H1 (cell line): ENCODE data around the gene OLA1. TPM values are rescaled to one million over a fixed set of nuclear protein-coding genes. Genes with fewer than 3 reads are reported as not detected.

Experiments used
- CTCF ChIA-PET: fragments of 300-600 bp; sonication (Branson Sonifier 250); formaldehyde crosslinking; loops from one replicate; lab custom pipeline; 2021; ENCODE audit not compliant: partially characterized antibody; lab: Charles Lee
- POLR2A ChIA-PET: fragments of 300-600 bp; sonication (Branson Sonifier 250); formaldehyde crosslinking; loops from one replicate; lab custom pipeline; 2021; ENCODE audit warnings: inconsistent platforms; ENCODE audit not compliant: partially characterized antibody; lab: Charles Lee
- DNase-seq, 2 experiments: peaks; one replicate each; pipeline versions ENCODE4 v3.0.0 to v3.0.0-alpha.2; 2010 to 2022; ENCODE audit warnings: low spot score in 2 of 2, low read depth in 1 of 2, mixed read lengths in 1 of 2
- FAIRE-seq: peaks from 2 replicates; lab custom pipeline; 2011; peaks lifted over from hg19 to GRCh38; lab: Jason Lieb, UNC
- H2AFZ ChIP-seq: 2 replicates; pipeline ENCODE4 v1.8.1; 2012; ENCODE audit warnings: low read length, inconsistent platforms
- H2AK5ac ChIP-seq: 2 replicates; pipeline ENCODE4 v1.6.1; 2013; ENCODE audit warnings: low read depth, low read length
- H2BK120ac ChIP-seq: replicated peaks from 2 replicates; pipeline ENCODE3; 2013; ENCODE audit warnings: low read depth, low read length, inconsistent platforms
- H2BK12ac ChIP-seq: 2 replicates; pipeline ENCODE4 v1.6.1; 2013; ENCODE audit warnings: low read depth, low read length
- H2BK15ac ChIP-seq: 2 replicates; pipeline ENCODE4 v1.6.1; 2013; ENCODE audit warnings: low read length
- H2BK20ac ChIP-seq: 2 replicates; pipeline ENCODE4 v1.6.1; 2013; ENCODE audit warnings: low read length
- H2BK5ac ChIP-seq: 2 replicates; pipeline ENCODE4 v1.6.1; 2013; ENCODE audit warnings: low read depth, low read length
- H3K14ac ChIP-seq: 2 replicates; pipeline ENCODE4 v1.6.1; 2013; ENCODE audit warnings: inconsistent platforms; ENCODE audit not compliant: insufficient read length
- H3K18ac ChIP-seq: 2 replicates; pipeline ENCODE4 v1.6.1; 2013; ENCODE audit warnings: low read length; ENCODE audit errors: extremely low read depth
- H3K23ac ChIP-seq: 2 replicates; pipeline ENCODE4 v1.6.1; 2013; ENCODE audit warnings: inconsistent platforms; ENCODE audit not compliant: insufficient read length
- H3K23me2 ChIP-seq: 2 replicates; pipeline ENCODE4 v1.6.1; 2013; ENCODE audit warnings: low read depth, low read length
- H3K27ac ChIP-seq: 2 replicates; pipeline ENCODE4 v1.6.1; 2011; ENCODE audit warnings: low read depth, low read length, inconsistent platforms
- H3K27me3 ChIP-seq, 4 experiments: replicated peaks in 1 of 4; 1 replicate in 1 of 4; 2 replicates in 3 of 4; pipeline versions ENCODE4 v1.6.1 to v1.8.1; 2011 to 2013; ENCODE audit warnings: low read length in 3 of 4, mild to moderate bottlenecking in 3 of 4, inconsistent platforms in 2 of 4, mixed read lengths in 2 of 4, moderate library complexity in 1 of 4; ENCODE audit not compliant: control insufficient read depth in 3 of 4, insufficient read depth in 3 of 4; ENCODE audit errors: extremely low read depth in 1 of 4
- H3K36me3 ChIP-seq, 4 experiments: 2 replicates each; pipeline versions ENCODE4 v1.6.1 to v1.8.1; 2011 to 2013; ENCODE audit warnings: mild to moderate bottlenecking in 4 of 4, low read length in 3 of 4, moderate library complexity in 2 of 4, control low read depth in 1 of 4, inconsistent platforms in 1 of 4; ENCODE audit not compliant: insufficient read depth in 4 of 4, control insufficient read depth in 2 of 4
- H3K4ac ChIP-seq: replicated peaks from 2 replicates; pipeline ENCODE3; 2013; ENCODE audit warnings: low read length, low read depth, mixed read lengths, inconsistent platforms; ENCODE audit not compliant: insufficient read length
- H3K4me1 ChIP-seq, 4 experiments: replicated peaks in 1 of 4; 1 replicate in 1 of 4; 2 replicates in 3 of 4; pipeline versions ENCODE4 v1.6.1 to v1.8.1; 2011 to 2013; ENCODE audit warnings: low read length in 3 of 4, inconsistent platforms in 2 of 4, mixed read lengths in 1 of 4; ENCODE audit not compliant: insufficient read depth in 4 of 4, control insufficient read depth in 3 of 4
- H3K4me2 ChIP-seq, 2 experiments: 2 replicates each; pipeline versions ENCODE4 v1.6.1 to v1.8.1; 2011 to 2013; ENCODE audit warnings: low read depth in 2 of 2, low read length in 2 of 2, control low read depth in 1 of 2, inconsistent platforms in 1 of 2, mild to moderate bottlenecking in 1 of 2; ENCODE audit not compliant: insufficient read depth in 1 of 2
- H3K4me3 ChIP-seq, 4 experiments: fragments of 200-600, 300-600 bp in 1 of 4; sonication (generic), shearing (Covaris generic), sonication (Bioruptor Twin) in 1 of 4; 2 replicates each; pipeline versions ENCODE4 v1.5.1 to v1.8.1; 2011 to 2016; ENCODE audit warnings: low read length in 4 of 4, low read depth in 3 of 4, control low read depth in 2 of 4, inconsistent platforms in 2 of 4, mild to moderate bottlenecking in 2 of 4, mixed read lengths in 1 of 4, moderate library complexity in 1 of 4; ENCODE audit not compliant: insufficient read depth in 2 of 4; ENCODE audit errors: extremely low read depth in 1 of 4
- H3K56ac ChIP-seq: replicated peaks from 2 replicates; pipeline ENCODE3; 2013; ENCODE audit warnings: low read depth, mild to moderate bottlenecking, mixed read lengths, low read length, inconsistent platforms; ENCODE audit not compliant: insufficient read length
- H3K79me1 ChIP-seq: 2 replicates; pipeline ENCODE4 v1.6.1; 2013; ENCODE audit warnings: low read depth, low read length, control low read depth
- H3K79me2 ChIP-seq, 2 experiments: 2 replicates each; pipeline versions ENCODE4 v1.6.1 to v1.8.1; 2012 to 2013; ENCODE audit warnings: low read length in 2 of 2, mild to moderate bottlenecking in 2 of 2, inconsistent platforms in 1 of 2; ENCODE audit not compliant: insufficient read depth in 2 of 2, control insufficient read depth in 1 of 2
- H3K9ac ChIP-seq, 4 experiments: replicated peaks in 1 of 4; 1 replicate in 1 of 4; 2 replicates in 3 of 4; pipeline versions ENCODE4 v1.6.1 to v1.8.1; 2011 to 2013; ENCODE audit warnings: low read depth in 3 of 4, low read length in 3 of 4, control low read depth in 2 of 4, mild to moderate bottlenecking in 2 of 4, moderate library complexity in 2 of 4, inconsistent platforms in 1 of 4; ENCODE audit errors: extremely low read depth in 1 of 4
- H3K9me3 ChIP-seq, 2 experiments: 2 replicates each; pipeline versions ENCODE4 v1.6.1 to v1.8.1; 2012 to 2013; ENCODE audit warnings: mild to moderate bottlenecking in 2 of 2, moderate library complexity in 2 of 2, control low read depth in 1 of 2, inconsistent platforms in 1 of 2, low read depth in 1 of 2, low read length in 1 of 2, mixed read lengths in 1 of 2; ENCODE audit not compliant: insufficient read depth in 2 of 2
- H4K20me1 ChIP-seq, 2 experiments: replicated peaks in 1 of 2; 2 replicates each; pipeline versions ENCODE3 to v1.8.1; 2011 to 2013; ENCODE audit warnings: inconsistent platforms in 2 of 2, low read length in 2 of 2, mild to moderate bottlenecking in 1 of 2; ENCODE audit not compliant: insufficient read depth in 2 of 2, control insufficient read depth in 1 of 2
- H4K5ac ChIP-seq: 2 replicates; pipeline ENCODE4 v1.6.1; 2013; ENCODE audit warnings: low read length, low read depth, mixed read lengths, inconsistent platforms; ENCODE audit not compliant: insufficient read length
- H4K8ac ChIP-seq: 2 replicates; pipeline ENCODE4 v1.8.0; 2013; ENCODE audit warnings: mild to moderate bottlenecking, moderate library complexity, low read length, inconsistent platforms; ENCODE audit not compliant: insufficient read depth; ENCODE audit errors: extremely low read depth
- H4K91ac ChIP-seq: replicated peaks from 2 replicates; pipeline ENCODE3; 2013; ENCODE audit warnings: low read length, mixed read lengths, inconsistent platforms; ENCODE audit not compliant: insufficient read length
- BACH1 ChIP-seq: IDR thresholded peaks from 2 replicates; pipeline ENCODE4 v1.6.1; 2012; ENCODE audit warnings: low read length, improper control_type of control experiment
- BRCA1 ChIP-seq: IDR thresholded peaks from 2 replicates; pipeline ENCODE4 v1.6.1; 2012; ENCODE audit warnings: low read depth, low read length, improper control_type of control experiment
- CBX5 ChIP-seq: fragments of 300-800, 300-1000 bp; sonication (generic); IDR thresholded peaks from 2 replicates; pipeline ENCODE4 v1.7.1; 2016; ENCODE audit warnings: antibody characterized with exemption, low read length, low read depth
- E2F6 ChIP-seq: IDR thresholded peaks from 2 replicates; pipeline ENCODE4 v1.6.1; 2012; ENCODE audit warnings: inconsistent platforms
- EZH2 ChIP-seq: fragments of 200-600 bp; sonication (generic); IDR thresholded peaks from 2 replicates; pipeline ENCODE4 v1.7.1; 2012; ENCODE audit warnings: low read depth, mild to moderate bottlenecking, moderate library complexity, low read length, inconsistent platforms; ENCODE audit not compliant: severe bottlenecking
- HDAC2 ChIP-seq, 2 experiments: fragments of 300-600 bp in 1 of 2; sonication (generic) in 1 of 2; IDR thresholded peaks; 2 replicates each; pipeline ENCODE4 v1.6.1; 2011 to 2012; ENCODE audit warnings: low read depth in 2 of 2, low read length in 2 of 2, mild to moderate bottlenecking in 2 of 2, moderate library complexity in 2 of 2, borderline replicate concordance in 1 of 2, inconsistent platforms in 1 of 2
- KDM4A ChIP-seq: IDR thresholded peaks from one replicate; pipeline ENCODE4 v1.7.1; 2012; ENCODE audit warnings: low read depth, mild to moderate bottlenecking, moderate library complexity, low read length, inconsistent platforms; ENCODE audit not compliant: severe bottlenecking
- RAD21 ChIP-seq, 2 experiments: IDR thresholded peaks in 1 of 2; conservative IDR thresholded peaks in 1 of 2; 2 replicates each; pipeline ENCODE4 v1.6.1; 2011; ENCODE audit warnings: low read depth in 2 of 2, low read length in 2 of 2, improper control_type of control experiment in 1 of 2, inconsistent platforms in 1 of 2, mild to moderate bottlenecking in 1 of 2, moderate library complexity in 1 of 2
- SRF ChIP-seq: IDR thresholded peaks from 2 replicates; pipeline ENCODE4 v1.6.1; 2011; ENCODE audit warnings: mild to moderate bottlenecking, low read depth, low read length, moderate library complexity
- SUZ12 ChIP-seq: fragments of 200-600 bp; sonication (generic); IDR thresholded peaks from 2 replicates; pipeline ENCODE4 v1.6.1; 2012; ENCODE audit warnings: mild to moderate bottlenecking, inconsistent platforms, low read length, moderate library complexity, mixed read lengths
- TAF7 ChIP-seq: optimal IDR thresholded peaks from 2 replicates; pipeline ENCODE3; 2011; ENCODE audit warnings: low read depth, mild to moderate bottlenecking, inconsistent platforms, low read length, moderate library complexity, borderline replicate concordance
- WGBS, 2 experiments: shearing (Covaris generic) in 1 of 2; methylation state at CpG; one replicate each; pipeline versions ENCODE4 v1.1.6 to v1.1.7; 2013 to 2015; ENCODE audit warnings: low lambda C conversion rate in 2 of 2, mixed read lengths in 2 of 2, inconsistent platforms in 1 of 2, low coverage in 1 of 2, missing lambda C conversion rate in 1 of 2; ENCODE audit not compliant: insufficient replicate concordance in 2 of 2, insufficient coverage in 1 of 2, insufficient read length in 1 of 2; ENCODE audit errors: extremely low coverage in 1 of 2, missing lambda C conversion rate in 1 of 2; 5-methylcytosine and 5-hydroxymethylcytosine counted together
- polyA plus RNA-seq, 7 experiments: library from polyadenylated mRNA; depleted of rRNA in 3 of 7; stranded (reverse) in 5 of 7; unstranded in 2 of 7; fragments of >200 nt in 5 of 7; fragments of 200-250 nt in 2 of 7; gene quantifications; 1 replicate in 5 of 7; 2 replicates in 1 of 7; 4 replicates in 1 of 7; pipeline versions ENCODE4 v1.2.1 to v1.2.3, GENCODE V29; 2011 to 2013; ENCODE audit warnings: missing spikeins in 2 of 7, mixed read lengths in 2 of 7
- total RNA-seq: library from RNA; stranded (reverse); fragmentation: NEBNext Ultra II Directional; extraction: Animal tissue kit (Norgen Biotek cat#: 25700); gene quantifications from 2 replicates; pipeline ENCODE4 v1.2.1, GENCODE V29; 2021

The OLA1 gene
- total and polyA plus RNA-seq, 2 of the 8 experiments (the other 6 are each of a cell fraction or from before 2014, with no cell fraction given): 39.3 to 158 TPM

- Histone ChIP-seq H4K20me1 (no peaks in the 10 kb centered on the region), H4K8ac (no peak overlapping the region), H2AK5ac (no peak overlapping the region), H2BK120ac (no peak overlapping the region), H2BK15ac (no peak overlapping the region), H3K27ac (no peak overlapping the region), H4K5ac (no peak overlapping the region), H2BK5ac (no peak overlapping the region), H3K27me3 (no peaks in the 10 kb centered on the region), H3K4ac (no peak overlapping the region), H3K14ac (no peak overlapping the region), H3K4me3 (no peak overlapping the region), H4K91ac (no peak overlapping the region), H3K36me3 (no peaks in the 10 kb centered on the region), H3K79me1 (no peaks in the 10 kb centered on the region), H3K56ac (no peak overlapping the region), H2BK12ac (no peak overlapping the region), H3K4me2 (no peak overlapping the region), H3K4me1 (peaks cover 2 to 29% (median 18%) of the 10 kb centered on the region in 4 experiments; a peak in 5 of 7 replicates), H3K9ac (no peak overlapping the region), H3K79me2 (no peaks in the 10 kb centered on the region), H3K23me2 (no peaks in the 10 kb centered on the region), H2BK20ac (no peak overlapping the region), H3K18ac (no peak overlapping the region), H2AFZ (no peak overlapping the region), H3K9me3 (no peaks in the 10 kb centered on the region), H3K23ac (no peak overlapping the region)
- DNase-seq: no peak
- ChIA-PET POLR2A (interaction anchor here (1.1 kb wide), 1 partner anchor 217 kb away, joined by 3 read pairs; no protein-coding TSS in a partner anchor), CTCF (interaction anchor here (1.2 to 1.7 kb wide), 3 partner anchors 18 to 84 kb away, joined by 3 to 5 read pairs (median 4); no protein-coding TSS in a partner anchor)
- no peak for FAIRE-seq
- 85% methylated on average over 2 of the region's 2 CpGs; no CpG with 5 or more reads in 1 of the 2 experiments for WGBS, 2 experiments
- TF ChIP-seq HDAC2 (IDR thresholded peaks at IDR 0.05; ENCODE audit: borderline replicate concordance in 1 of 2, low read depth in 2 of 2, low read length in 2 of 2) (no peak), TAF7 (no peak), BRCA1 (no peak), CBX5 (no peak), BACH1 (no peak), SUZ12 (no peak), SRF (no peak), KDM4A (no peak), EZH2 (no peak), E2F6 (no peak), RAD21 (IDR thresholded peaks at IDR 0.05 in 1 of 2, conservative IDR thresholded peaks at IDR 0.05 in 1 of 2; ENCODE audit: low read depth in 2 of 2, low read length in 2 of 2) (no peak)
These were observed 128.0 kb downstream of the OLA1 start for GRCh38 chr2:174120346-174120745.
